Skin epidermis (tissue), 12 donors: ENCODE measurements around the gene RALGAPA2.

ENCODE experiments used
- H3K27ac ChIP-seq, 21 experiments: fragments of 200-600 bp; sonication (generic) in 11 of 21; one replicate each; pipeline ENCODE4 v1.5.0; 2020; ENCODE audit warnings: mild to moderate bottlenecking in 3 of 21, inconsistent platforms in 2 of 21, moderate library complexity in 2 of 21
- H3K4me3 ChIP-seq, 7 experiments: fragments of 200-600 bp; sonication (generic) in 2 of 7; one replicate each; pipeline ENCODE4 v1.5.0; 2020; ENCODE audit warnings: inconsistent platforms in 2 of 7, mild to moderate bottlenecking in 2 of 7, moderate library complexity in 1 of 7

Gene RALGAPA2

DNA sequence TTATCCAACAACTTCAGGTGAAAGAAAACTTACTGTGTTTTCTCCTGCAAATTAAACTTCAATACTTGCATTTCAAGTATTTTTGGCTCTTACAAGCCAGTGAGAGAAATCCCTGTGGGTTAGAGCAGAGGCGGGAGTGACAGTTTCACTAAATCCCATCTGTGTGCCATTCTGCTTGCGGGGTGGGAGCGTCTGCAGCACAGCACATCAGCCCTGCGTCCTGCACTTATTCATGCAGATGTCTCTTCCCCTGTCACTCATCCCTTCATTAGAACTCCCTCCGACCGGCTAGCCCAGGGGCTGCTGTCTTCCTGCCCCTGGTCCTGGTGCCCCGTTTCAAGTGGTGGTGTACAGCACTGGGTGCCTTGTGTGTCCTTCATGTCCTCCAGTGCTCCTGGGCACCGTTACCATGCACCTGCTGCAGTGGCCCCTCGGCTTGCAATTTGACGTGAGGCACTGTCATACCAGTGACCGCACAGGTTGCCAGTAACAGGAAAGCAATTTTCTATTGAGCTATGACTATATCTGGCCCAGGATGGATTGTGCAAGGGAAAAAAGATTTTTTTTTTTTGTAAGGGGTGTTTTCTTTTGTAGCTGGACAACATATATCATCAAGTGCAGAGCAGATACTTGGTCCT, 285.1 kb downstream of the RALGAPA2 start:
- no peak overlapping the region for H3K27ac ChIP-seq
- H3K4me3 ChIP-seq, result no peak overlapping the region

GRCh38 chr20:20426655-20426907, 285.9 kb downstream of the RALGAPA2 start:
- H3K27ac ChIP-seq, result no peak overlapping the region
- H3K4me3 ChIP-seq, result no peak overlapping the region

GRCh38 chr20:20425823-20426654, 286.4 kb downstream of the RALGAPA2 start:
- Histone ChIP-seq H3K27ac (no peak overlapping the region), H3K4me3 (no peak overlapping the region)

DNA sequence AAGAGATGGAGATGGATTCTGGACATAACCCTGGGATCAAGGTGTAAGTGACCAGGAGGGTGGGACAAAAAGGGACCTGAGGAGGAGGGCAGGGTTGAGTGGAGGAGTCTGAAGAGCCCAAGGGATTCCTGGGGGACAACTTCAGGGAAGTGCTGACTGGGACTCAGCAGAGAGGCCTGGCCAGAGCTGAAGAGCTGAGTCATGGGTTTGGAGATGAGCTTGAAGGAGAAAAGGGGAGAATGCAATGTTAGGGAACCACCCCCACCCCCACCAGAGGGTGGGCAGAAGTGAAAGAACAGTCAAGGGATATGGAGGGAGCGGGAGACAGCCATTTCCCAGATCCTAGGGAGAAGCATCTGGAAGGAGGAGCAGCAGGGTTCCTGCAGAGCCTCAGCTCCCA, 289.3 kb downstream of the RALGAPA2 start:
- Histone ChIP-seq H3K27ac (no peak overlapping the region), H3K4me3 (no peak overlapping the region)

DNA sequence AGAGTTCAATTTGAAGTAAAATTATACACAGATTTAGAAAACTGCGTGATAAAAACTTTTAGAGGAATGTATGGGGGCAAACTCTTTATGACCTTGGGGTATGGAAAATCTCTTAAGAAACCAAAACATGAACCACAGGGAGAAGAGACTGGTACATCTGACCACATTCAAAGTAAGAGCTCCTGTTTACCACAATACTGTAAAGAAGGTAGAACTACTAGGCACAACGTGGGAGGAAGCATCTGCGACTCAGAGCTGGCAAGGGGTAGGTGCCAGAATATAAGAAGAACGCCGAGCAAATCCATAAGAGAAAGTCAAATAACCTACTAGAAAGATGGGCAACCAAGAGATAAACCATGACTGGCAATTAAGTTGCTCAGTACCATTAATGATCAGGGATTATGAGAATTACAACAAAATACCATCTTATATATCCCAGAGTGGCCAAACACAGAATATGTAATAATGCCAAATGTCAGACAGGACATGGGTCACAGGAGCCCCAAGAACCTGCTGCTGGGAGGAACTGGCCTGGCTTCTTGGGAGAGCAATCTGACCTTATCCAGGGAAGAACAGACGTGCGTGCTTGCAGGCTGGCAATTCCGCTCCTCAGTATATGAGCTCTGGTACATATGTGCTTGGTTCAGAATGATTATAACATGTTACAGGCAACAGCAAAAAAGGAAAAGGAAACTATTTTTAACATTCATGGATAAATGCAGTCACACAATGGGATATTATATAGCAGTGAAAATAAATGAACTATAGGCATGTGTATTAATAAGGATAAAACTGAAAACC, 294.4 kb downstream of the RALGAPA2 start:
- Histone ChIP-seq H3K4me3 (no peak overlapping the region), H3K27ac (no peak overlapping the region)

- Histone ChIP-seq H3K27ac (no peak overlapping the region), H3K4me3 (no peak overlapping the region)
These were observed 297.1 kb downstream of the RALGAPA2 start for GRCh38 chr20:20415321-20415720.

DNA sequence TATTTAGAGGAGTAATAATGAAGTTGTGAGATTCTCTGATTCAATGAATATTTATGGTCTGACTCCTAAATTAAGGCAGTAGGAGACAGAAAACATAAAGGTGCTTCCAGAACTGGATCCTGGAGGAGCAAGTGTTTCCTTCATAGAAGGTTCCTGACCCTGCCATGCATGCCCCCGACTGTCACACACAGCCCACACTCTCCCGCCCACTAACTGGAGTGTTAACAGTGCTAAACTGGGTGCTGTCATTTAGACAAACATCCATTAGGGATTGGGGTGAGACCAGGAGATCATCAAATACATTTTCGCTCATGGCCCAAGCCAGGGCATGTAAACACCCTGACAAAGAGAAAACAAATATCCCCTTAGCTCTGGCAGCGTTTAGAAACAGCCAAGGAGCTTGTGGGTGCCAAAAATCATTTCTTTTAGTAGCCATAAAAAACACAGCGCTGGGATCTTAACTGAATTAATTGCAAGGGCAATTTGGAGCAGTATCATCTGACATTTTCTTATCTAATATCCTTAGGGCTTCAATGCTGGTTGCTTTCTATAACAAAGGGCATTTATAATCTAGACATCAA, 297.7 kb downstream of the RALGAPA2 start:
- Histone ChIP-seq H3K4me3 (no peak overlapping the region), H3K27ac (no peak overlapping the region)

DNA sequence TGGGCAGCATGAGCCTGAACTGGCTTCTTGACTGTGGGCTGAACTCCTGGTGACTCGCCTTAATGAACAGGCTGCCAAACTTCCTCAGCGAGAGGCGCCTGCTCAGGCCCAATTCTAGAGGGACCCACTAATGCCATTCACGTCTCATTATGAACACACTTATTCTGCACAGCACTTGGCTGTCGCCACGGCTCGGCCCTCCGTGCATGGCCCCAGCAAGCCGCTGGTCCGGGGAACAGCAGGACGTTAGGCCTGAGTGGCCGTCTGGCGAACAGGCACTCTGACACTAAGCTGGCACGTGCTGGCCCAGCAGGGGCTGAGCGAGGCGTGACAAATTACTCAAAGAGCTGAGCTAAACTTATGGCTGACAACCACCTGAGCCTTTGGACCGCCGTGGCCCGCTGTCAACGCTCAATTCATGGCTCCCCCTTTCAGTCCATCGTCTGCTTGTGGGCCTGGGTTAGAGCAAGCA, 298.6 kb downstream of the RALGAPA2 start:
- Histone ChIP-seq H3K27ac (no peak overlapping the region), H3K4me3 (no peak overlapping the region)

GRCh38 chr20:20412750-20413149, 299.7 kb downstream of the RALGAPA2 start:
- H3K27ac ChIP-seq, result no peak overlapping the region
- H3K4me3 ChIP-seq, result no peak overlapping the region

DNA sequence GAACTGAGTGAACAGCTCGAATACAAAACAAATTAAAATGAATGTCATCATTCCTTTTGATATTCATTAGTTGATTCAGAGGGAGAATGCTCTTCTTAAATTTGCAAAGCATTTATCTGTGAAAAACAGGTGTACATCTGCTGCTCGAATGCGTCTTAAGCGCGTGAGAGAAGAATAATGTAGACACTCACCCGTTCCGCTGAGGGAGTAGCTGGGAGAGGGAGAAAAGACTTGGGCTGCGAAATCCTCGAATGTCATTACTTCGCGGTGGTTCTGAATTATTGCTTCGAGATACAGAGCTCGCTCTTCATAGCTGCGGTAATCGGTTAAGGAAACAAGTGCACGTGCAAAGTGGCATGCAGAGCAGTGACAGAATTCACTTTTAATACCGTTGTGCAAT, 300.6 kb downstream of the RALGAPA2 start:
- H3K4me3 ChIP-seq, result no peak overlapping the region
- H3K27ac ChIP-seq, result no peak overlapping the region

GRCh38 chr20:20411402-20411801, 301.0 kb downstream of the RALGAPA2 start:
- H3K4me3 ChIP-seq, result no peak overlapping the region
- H3K27ac ChIP-seq, result no peak overlapping the region

- H3K27ac ChIP-seq, result no peak overlapping the region
- no peak overlapping the region for H3K4me3 ChIP-seq
These were observed 301.8 kb downstream of the RALGAPA2 start for GRCh38 chr20:20410678-20411077.

DNA sequence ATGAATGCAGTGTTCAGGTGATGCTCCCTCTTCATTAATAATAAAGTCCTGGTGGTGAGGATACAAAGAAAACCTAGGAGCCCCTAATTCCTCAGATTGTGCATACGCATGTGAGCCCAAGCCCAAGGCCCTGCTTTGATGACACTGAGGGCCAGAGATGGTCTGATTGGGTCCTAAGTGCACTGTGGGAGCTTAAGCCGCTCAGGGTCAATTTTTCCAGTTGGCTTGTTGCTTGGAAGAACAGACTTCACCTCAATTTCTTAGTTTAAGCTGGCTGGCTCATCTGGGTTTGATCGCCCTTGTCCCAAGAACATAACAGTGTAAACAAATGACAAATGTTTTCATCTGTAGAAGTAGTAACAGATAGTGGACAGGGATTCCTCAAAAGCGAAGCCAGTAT, 303.1 kb downstream of the RALGAPA2 start:
- no peak overlapping the region for H3K27ac ChIP-seq
- H3K4me3 ChIP-seq, result no peak overlapping the region

DNA sequence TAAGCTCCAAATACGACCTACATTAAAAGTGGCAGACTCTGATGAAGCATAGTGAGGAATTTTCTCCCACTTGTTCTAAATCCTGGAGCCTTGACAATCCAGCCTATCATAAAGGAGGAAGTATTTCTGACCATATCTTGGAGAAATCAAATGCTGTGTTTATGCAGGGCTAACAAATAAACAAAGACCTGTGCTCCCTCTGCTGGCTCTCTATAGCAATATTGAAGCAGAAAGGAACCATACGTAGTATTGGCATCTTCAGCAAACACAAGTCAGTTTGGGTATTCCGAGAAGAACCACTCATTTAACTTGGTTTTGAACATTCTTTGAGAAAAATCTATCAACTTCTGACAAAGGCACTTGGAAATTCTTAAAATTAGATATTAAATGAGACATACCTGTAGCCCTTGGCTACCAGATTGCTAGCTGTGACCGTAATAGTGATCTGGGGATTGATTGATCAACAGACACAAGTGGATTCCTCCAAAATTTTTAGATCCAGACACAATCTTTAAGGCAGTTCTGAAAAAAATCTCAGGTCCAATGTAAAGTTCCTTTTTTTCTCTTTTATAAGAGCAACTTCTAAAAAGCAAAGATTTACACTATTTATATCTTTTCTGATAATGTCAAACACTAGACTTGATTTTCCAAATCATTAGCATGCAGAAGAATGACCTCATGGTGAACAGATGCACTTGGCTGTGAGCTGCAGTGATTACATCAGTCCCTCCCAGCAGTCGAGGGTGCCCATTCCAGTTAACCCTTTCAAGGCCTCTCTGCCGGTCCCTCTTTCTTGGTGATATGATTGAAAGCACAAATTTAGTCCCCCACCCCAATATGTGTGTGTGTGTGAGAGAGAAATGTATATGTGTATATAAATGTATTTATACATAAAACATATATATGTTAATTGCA, 304.3 kb downstream of the RALGAPA2 start:
- Histone ChIP-seq H3K27ac (no peak overlapping the region), H3K4me3 (no peak overlapping the region)

DNA sequence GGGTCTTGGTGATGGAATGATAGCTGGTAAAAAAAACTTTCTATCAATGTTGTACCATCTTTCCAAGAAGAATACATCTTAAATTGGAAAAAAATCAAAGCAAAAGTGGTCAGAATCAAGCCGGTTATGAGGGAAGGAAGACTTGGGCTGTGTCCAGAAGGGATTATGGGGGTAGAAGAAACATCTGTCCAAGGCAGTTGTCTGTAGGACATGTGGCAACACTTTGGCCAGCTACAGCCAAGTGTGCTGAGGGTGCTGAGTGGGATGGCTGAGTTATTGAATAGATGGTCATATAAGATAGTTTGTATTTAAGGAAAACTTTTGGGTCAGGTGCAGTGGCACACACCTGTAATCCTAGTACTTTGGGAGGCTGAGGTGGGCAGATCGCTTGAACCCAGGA, 306.1 kb downstream of the RALGAPA2 start:
- H3K4me3 ChIP-seq, result no peak overlapping the region
- no peak overlapping the region for H3K27ac ChIP-seq

- Histone ChIP-seq H3K27ac (no peak overlapping the region), H3K4me3 (no peak overlapping the region)
These were observed 306.8 kb downstream of the RALGAPA2 start for GRCh38 chr20:20405623-20406022.

DNA sequence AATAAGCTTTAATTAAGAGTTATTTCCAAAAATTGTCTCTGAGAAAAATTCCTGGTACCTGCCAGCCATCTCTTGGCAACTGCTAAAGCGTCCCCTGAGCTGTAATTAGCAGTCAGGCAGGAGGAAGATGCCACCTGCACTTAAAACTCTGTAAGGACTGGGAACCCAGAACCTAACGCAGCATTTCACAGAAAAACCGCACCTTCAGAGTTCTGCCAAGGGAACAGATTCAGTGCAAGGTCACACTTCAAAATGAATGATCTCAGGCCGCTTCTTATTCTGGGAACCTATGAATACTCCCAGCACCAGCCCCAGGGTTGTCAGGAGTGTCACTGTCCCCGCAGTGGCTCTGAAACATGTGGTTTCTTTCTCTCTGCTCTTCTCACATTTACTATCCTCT, 307.8 kb downstream of the RALGAPA2 start:
- Histone ChIP-seq H3K4me3 (no peak overlapping the region), H3K27ac (no peak overlapping the region)

DNA sequence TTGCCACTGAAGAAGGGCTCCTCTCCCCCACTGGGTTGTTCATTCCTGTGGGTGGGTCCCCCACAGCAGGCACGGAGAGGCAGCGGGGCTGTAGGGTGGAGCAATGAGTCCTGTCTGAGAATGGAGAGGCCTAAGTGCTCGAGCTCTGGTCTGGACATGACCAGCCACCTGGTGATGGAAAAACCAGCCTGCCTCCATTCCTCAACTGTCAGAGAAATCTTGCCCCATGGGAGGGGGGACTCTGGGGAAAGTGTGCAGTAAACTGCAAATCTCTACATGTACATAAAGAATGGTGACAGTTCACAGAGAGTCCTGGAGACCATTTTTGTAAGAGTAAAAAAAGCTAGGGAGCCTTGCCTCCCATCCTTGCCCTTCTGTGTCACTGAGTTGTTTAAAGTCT, 310.5 kb downstream of the RALGAPA2 start:
- H3K4me3 ChIP-seq, result no peak overlapping the region
- no peak overlapping the region for H3K27ac ChIP-seq
